Transverse colon (tissue), 4 donors: Measurements from ENCODE around the gene SLIT3.

Experiments used
- CTCF ChIP-seq, 5 experiments: fragments of 200-600 bp in 3 of 5; fragments of 450-650 bp in 2 of 5; sonication (generic) in 3 of 5; IDR thresholded peaks; 1 replicate in 2 of 5; 2 replicates in 3 of 5; pipeline ENCODE4 v1.5.1; 2016 to 2017; ENCODE audit warnings: antibody characterized with exemption in 5 of 5, inconsistent platforms in 3 of 5, mild to moderate bottlenecking in 2 of 5, moderate library complexity in 1 of 5
- EP300 ChIP-seq: sonication (generic); formaldehyde crosslinking; IDR thresholded peaks from one replicate; pipeline ENCODE4 v1.6.1; 2017; ENCODE audit warnings: antibody characterized with exemption, low read depth
- POLR2A ChIP-seq: fragments of 450-650 bp; IDR thresholded peaks from one replicate; pipeline ENCODE4 v1.6.1; 2016; ENCODE audit warnings: antibody characterized with exemption, mild to moderate bottlenecking, moderate library complexity
- POLR2AphosphoS5 ChIP-seq, 3 donors: sonication (generic); formaldehyde crosslinking; IDR thresholded peaks; one replicate each; pipeline ENCODE4 v1.6.1; 2016; ENCODE audit warnings: antibody characterized with exemption in 3 of 3

GRCh38 chr5:168740811-168741213 is 560.1 kb downstream of the SLIT3 start:
- TF ChIP-seq POLR2A = no peak
- no peak for TF ChIP-seq POLR2AphosphoS5 (IDR thresholded peaks at IDR 0.05)
- TF ChIP-seq CTCF (IDR thresholded peaks at IDR 0.05) = no peak
- no peak for TF ChIP-seq EP300
